Measurements from ENCODE around the gene SEZ6. TPM values are rescaled to one million over a fixed set of nuclear protein-coding genes. Genes with fewer than 3 reads are reported as not detected.

The SEZ6 gene
- total RNA-seq, 1 donor from 2014 or later = not detected

- no peak for DNase-seq
These were observed 38.4 kb downstream of the SEZ6 start for GRCh38 chr17:28967221-28968135.

GRCh38 chr17:28963841-28964240, 42.0 kb downstream of the SEZ6 start:
- intact Hi-C loops (cut with micrococcal nuclease) = no loop called here

More at GRCh38 chr17:28967221-28968135, 38.4 kb downstream of the SEZ6 start:
- no peak for TF ChIP-seq CTCF (IDR thresholded peaks at IDR 0.05)
- Mint-ChIP-seq H3K9me3 (no peaks in the 10 kb centered on the region), H3K4me3 (no peak overlapping the region), H3K27me3 (peaks cover 16% of the 10 kb centered on the region), H3K36me3 (ENCODE audit: low read depth) (no peaks in the 10 kb centered on the region), H3K27ac (peak overlapping the region; percentile 68), H3K4me1 (peaks cover 8% of the 10 kb centered on the region)
- no peak for ATAC-seq (ENCODE audit: low read depth)
- POLR2A ChIA-PET = interaction anchor here (1.1 kb wide), 1 partner anchor 20 kb away, joined by 3 read pairs; no protein-coding TSS in a partner anchor
- CTCF ChIA-PET = interaction anchor here (1.4 to 4.3 kb wide), 3 partner anchors 144 to 149 kb away, joined by 4 to 24 read pairs (median 5); no protein-coding TSS in a partner anchor
- intact Hi-C loops (cut with micrococcal nuclease) = no loop called here

GRCh38 chr17:28963055-28963611, 42.7 kb downstream of the SEZ6 start:
- no peak overlapping the region for H3K27ac Mint-ChIP-seq
- no peaks in the 10 kb centered on the region for H3K36me3 Mint-ChIP-seq (ENCODE audit: low read depth)
- CTCF ChIA-PET = interaction anchor here (3.9 to 5.2 kb wide), 2 partner anchors 148 to 155 kb away, joined by 136 to 149 read pairs; no protein-coding TSS in a partner anchor
- no peak for ATAC-seq (ENCODE audit: low read depth)
- POLR2A ChIA-PET = interaction anchor here (0.7 to 2.5 kb wide), 2 partner anchors 12 to 592 kb away, joined by 7 read pairs; partner anchors contain the start of gene PHF12
- peaks cover 8% of the 10 kb centered on the region for H3K4me1 Mint-ChIP-seq
- peaks cover 16% of the 10 kb centered on the region for H3K27me3 Mint-ChIP-seq
- no peak for TF ChIP-seq CTCF (IDR thresholded peaks at IDR 0.05)
- H3K9me3 Mint-ChIP-seq = no peaks in the 10 kb centered on the region
- no peak for DNase-seq
- intact Hi-C loops (cut with micrococcal nuclease) = no loop called here
- H3K4me3 Mint-ChIP-seq = no peak overlapping the region

More at GRCh38 chr17:28963841-28964240, 42.0 kb downstream of the SEZ6 start:
- Mint-ChIP-seq H3K9me3 (no peaks in the 10 kb centered on the region), H3K4me1 (peaks cover 8% of the 10 kb centered on the region), H3K4me3 (no peak overlapping the region), H3K27ac (no peak overlapping the region), H3K36me3 (ENCODE audit: low read depth) (no peaks in the 10 kb centered on the region), H3K27me3 (peaks cover 16% of the 10 kb centered on the region)
- ChIA-PET POLR2A (interaction anchor here (2.5 kb wide), 1 partner anchor 12 kb away, joined by 7 read pairs; the partner anchor contains the start of gene PHF12), CTCF (interaction anchor here (1.0 to 5.2 kb wide), 5 partner anchors 10 to 160 kb away, joined by 4 to 149 read pairs (median 14); no protein-coding TSS in a partner anchor)
- DNase-seq (no peak), ATAC-seq (ENCODE audit: low read depth) (no peak)
- TF ChIP-seq CTCF (IDR thresholded peaks at IDR 0.05) = no peak

GRCh38 chr17:28961391-28961790, 44.4 kb downstream of the SEZ6 start:
- ChIA-PET CTCF (interaction anchor here (0.9 to 5.2 kb wide), 2 partner anchors 156 to 163 kb away, joined by 4 to 149 read pairs; no protein-coding TSS in a partner anchor), POLR2A (no interaction called here)
- intact Hi-C loops (cut with micrococcal nuclease) = no loop called here

More at GRCh38 chr17:28961391-28961790, 44.4 kb downstream of the SEZ6 start:
- no peaks in the 10 kb centered on the region for H3K36me3 Mint-ChIP-seq (ENCODE audit: low read depth)
- DNase-seq (no peak), ATAC-seq (ENCODE audit: low read depth) (no peak)
- no peak for TF ChIP-seq CTCF (IDR thresholded peaks at IDR 0.05)
- no peak overlapping the region for H3K27ac Mint-ChIP-seq
- peaks cover 1% of the 10 kb centered on the region for H3K4me1 Mint-ChIP-seq
- peaks cover 16% of the 10 kb centered on the region for H3K27me3 Mint-ChIP-seq
- no peaks in the 10 kb centered on the region for H3K9me3 Mint-ChIP-seq
- H3K4me3 Mint-ChIP-seq = no peak overlapping the region
